Measurements from ENCODE around the gene CELSR2.

CELSR2 gene

GRCh38 chr1:109266965-109267364 is 17.6 kb downstream of the CELSR2 start:
- no peak for DNase-seq

GRCh38 chr1:109267743-109268300 is 18.5 kb downstream of the CELSR2 start:
- DNase-seq, result no peak

DNA sequence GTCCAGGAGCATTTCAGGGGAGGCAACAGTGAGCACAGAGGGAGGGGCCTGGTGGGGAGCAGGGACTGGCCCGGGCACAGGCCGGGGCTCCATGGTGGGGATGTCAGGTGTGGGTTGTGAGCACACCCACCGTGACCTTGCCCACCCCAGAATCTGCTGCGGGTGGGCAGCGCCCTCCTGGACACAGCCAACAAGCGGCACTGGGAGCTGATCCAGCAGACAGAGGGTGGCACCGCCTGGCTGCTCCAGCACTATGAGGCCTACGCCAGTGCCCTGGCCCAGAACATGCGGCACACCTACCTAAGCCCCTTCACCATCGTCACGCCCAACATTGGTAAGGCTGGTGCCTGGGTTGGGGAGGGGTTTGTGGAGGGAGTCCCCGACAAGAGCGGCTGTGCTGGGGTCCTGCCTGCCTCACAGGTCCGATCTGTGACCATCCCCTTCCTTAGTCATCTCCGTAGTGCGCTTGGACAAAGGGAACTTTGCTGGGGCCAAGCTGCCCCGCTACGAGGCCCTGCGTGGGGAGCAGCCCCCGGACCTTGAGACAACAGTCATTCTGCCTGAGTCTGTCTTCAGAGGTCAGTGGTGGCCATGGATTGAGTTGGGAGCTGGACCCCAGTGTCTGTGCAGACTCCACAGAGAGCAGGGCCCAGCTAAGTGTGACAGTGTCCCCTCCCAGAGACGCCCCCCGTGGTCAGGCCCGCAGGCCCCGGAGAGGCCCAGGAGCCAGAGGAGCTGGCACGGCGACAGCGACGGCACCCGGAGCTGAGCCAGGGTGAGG is 19.3 kb downstream of the CELSR2 start:
- no peak for DNase-seq

DNA sequence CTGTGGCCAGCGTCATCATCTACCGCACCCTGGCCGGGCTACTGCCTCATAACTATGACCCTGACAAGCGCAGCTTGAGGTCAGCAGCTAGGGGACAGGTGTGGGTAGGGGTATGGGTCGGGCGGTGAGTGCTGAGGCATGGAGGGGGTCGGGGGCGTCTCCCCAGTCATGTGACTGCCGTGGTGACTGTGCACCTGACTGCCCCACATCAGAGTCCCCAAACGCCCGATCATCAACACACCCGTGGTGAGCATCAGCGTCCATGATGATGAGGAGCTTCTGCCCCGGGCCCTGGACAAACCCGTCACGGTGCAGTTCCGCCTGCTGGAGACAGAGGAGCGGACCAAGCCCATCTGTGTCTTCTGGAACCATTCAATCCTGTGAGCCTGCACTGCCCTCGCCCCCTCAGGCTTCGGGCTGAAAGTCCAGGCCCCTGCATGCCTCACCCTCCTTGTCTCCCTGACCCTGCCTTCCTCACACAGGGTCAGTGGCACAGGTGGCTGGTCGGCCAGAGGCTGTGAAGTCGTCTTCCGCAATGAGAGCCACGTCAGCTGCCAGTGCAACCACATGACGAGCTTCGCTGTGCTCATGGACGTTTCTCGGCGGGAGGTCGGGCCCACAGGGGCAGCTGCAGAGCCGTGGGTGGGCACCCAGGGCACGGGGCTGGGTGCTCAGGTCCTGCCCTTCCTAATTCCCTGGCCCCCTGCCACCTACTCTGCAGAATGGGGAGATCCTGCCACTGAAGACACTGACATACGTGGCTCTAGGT is 20.1 kb downstream of the CELSR2 start:
- no peak for DNase-seq

- no peak for DNase-seq
Measured at GRCh38 chr1:109269981-109270622, 20.8 kb downstream of the CELSR2 start.

- no peak for DNase-seq
Measured at GRCh38 chr1:109270623-109271317, 21.4 kb downstream of the CELSR2 start.

DNA sequence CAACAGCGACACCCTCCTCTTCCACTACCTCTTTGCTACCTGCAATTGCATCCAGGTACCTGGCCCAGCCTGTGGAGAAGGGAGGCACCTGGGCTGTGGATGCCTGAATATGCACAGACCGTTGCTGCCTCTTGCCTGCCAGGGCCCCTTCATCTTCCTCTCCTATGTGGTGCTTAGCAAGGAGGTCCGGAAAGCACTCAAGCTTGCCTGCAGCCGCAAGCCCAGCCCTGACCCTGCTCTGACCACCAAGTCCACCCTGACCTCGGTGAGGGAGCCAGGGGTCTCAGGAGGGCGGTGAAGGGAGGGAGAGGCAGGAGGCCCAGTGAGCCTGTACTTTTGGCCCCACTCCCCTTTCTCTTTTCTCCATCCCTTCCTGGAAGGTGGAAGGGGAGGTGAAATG is 22.1 kb downstream of the CELSR2 start:
- DNase-seq, result no peak

DNA sequence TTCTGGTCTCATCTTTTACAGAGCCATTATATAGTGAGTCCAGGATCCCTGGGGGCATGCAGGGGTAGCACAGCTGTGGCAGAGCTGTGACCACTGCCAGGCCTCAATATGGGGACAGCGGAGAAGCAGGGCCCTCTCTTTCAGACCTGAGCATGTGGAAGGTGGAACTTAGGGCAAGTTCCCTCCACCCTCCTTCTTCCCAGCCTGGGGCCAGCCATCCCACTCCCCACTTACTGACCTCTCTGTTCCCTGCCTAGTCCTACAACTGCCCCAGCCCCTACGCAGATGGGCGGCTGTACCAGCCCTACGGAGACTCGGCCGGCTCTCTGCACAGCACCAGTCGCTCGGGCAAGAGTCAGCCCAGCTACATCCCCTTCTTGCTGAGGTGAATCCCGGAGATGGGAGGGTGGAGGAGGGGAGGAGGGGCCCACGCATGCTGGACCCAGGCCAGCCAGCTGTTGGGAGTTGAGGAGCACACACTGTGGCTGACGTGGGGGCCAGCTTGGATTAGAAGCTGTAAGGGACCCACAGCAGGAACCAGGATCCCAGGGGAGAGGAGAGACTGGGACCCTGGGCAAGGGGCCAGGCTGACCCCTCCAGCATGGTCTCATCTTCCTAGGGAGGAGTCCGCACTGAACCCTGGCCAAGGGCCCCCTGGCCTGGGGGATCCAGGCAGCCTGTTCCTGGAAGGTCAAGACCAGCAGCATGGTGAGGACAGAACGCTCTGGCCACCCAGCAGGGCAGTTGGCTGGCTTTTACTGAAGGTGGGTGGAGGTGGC is 22.9 kb downstream of the CELSR2 start:
- DNase-seq, result no peak

GRCh38 chr1:109272831-109273547 is 23.6 kb downstream of the CELSR2 start:
- DNase-seq, result no peak

DNA sequence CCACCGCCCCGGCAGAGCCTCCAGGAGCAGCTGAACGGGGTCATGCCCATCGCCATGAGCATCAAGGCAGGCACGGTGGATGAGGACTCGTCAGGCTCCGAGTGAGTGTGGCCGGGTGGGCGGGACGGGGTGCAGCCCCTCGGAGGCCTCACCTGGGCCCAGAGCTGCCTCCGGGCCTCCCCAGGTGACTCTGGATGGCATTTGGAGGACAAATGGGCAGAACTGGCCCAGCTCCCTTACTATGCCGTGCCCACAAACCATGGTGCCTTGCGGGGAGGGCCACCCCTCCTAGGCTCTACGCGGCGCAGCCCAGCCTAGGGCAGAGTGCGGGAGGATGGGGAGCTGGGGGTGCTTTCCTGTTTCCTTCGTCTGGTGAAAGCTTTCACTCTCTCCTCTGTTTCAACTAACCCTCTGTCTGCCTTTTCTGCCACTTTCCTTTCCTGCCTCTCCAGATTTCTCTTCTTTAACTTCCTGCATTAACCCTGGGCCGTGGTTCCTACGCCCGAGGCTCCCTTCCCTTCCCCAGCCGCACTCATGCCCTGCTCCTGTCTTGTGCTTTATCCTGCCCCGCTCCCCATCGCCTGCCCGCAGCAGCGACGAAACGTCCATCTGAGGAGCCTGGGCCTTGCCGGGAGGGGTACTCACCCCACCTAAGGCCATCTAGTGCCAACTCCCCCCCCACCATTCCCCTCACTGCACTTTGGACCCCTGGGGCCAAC is 24.4 kb downstream of the CELSR2 start:
- DNase-seq, result no peak

DNA sequence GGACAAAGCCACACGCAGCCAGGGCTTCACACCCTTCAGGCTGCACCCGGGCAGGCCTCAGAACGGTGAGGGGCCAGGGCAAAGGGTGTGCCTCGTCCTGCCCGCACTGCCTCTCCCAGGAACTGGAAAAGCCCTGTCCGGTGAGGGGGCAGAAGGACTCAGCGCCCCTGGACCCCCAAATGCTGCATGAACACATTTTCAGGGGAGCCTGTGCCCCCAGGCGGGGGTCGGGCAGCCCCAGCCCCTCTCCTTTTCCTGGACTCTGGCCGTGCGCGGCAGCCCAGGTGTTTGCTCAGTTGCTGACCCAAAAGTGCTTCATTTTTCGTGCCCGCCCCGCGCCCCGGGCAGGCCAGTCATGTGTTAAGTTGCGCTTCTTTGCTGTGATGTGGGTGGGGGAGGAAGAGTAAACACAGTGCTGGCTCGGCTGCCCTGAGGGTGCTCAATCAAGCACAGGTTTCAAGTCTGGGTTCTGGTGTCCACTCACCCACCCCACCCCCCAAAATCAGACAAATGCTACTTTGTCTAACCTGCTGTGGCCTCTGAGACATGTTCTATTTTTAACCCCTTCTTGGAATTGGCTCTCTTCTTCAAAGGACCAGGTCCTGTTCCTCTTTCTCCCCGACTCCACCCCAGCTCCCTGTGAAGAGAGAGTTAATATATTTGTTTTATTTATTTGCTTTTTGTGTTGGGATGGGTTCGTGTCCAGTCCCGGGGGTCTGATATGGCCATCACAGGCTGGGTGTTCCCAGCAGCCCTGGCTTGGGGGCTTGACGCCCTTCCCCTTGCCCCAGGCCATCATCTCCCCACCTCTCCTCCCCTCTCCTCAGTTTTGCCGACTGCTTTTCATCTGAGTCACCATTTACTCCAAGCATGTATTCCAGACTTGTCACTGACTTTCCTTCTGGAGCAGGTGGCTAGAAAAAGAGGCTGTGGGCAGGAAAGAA is 25.5 kb downstream of the CELSR2 start:
- DNase-seq, result no peak

GRCh38 chr1:109275706-109276345 is 26.5 kb downstream of the CELSR2 start:
- no peak for DNase-seq

- DNase-seq, result peak; percentile 15
Measured at GRCh38 chr1:109277434-109278204, 28.3 kb downstream of the CELSR2 start.

DNA sequence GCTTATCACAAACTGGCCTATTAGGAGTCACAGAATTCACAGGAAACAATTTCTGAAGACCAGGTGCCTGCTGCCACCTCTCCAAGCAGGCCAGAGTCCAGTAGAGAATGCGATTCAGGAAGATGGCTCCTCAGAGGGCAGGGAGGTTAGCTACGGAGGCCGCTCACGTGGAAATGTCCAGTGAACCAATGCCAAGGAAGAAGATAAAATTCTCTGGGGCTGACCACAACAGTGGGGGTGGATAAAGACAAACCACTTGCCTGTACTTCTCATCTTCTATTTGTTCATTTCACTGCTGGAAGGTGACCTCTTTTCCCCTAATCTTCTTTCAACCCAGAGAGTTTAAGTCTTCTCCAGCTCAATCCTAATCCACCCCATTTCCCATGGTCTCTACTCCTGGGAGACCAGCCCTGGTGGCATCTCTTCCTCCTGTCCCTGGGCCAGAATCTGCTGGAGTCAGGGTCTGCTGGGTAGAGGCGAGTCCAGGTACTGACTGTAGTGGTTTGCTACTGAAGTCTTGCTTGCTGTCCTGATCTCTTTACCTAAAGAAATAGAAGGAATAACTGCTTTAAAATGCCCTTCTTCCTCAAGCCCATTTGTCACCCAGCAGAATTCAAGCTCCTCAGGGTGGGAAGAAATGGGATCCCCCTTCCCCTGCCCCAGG is 30.4 kb downstream of the CELSR2 start:
- DNase-seq, result no peak

DNA sequence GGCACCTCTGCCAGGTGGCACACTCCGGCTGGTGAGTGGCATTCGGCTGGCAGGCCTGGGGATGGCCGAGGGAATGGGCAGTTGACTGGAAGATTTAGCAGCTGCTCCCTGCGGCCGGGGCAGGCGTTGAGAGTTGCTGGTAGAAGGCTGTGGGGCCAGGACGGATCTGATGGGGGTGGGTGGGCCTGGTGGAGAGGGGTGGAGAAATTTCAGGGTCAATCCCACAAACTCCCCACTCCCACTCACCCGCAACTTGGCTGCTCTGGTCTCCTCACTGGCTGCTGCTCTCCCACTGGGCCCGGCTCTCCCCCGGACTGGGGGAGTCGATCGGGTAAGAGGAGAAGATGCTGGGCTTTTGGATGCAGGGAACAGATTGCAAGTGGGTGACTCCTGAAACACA is 31.5 kb downstream of the CELSR2 start:
- no peak for DNase-seq

- no peak for DNase-seq
Measured at GRCh38 chr1:109281680-109282496, 32.5 kb downstream of the CELSR2 start.

GRCh38 chr1:109282497-109282951 is 33.2 kb downstream of the CELSR2 start:
- DNase-seq, result no peak
